GM18526 (cell line): ENCODE results near the gene AGFG2.

Experiments
- POLR2A ChIP-seq: IDR thresholded peaks from 3 replicates; pipeline ENCODE4 v1.6.1; 2011; ENCODE audit not compliant: insufficient read length; ENCODE audit errors: extremely low read depth

The AGFG2 gene

GRCh38 chr7:100516135-100516812, 22.7 kb upstream of the AGFG2 start:
- TF ChIP-seq POLR2A, result no peak

GRCh38 chr7:100517305-100517704, 21.7 kb upstream of the AGFG2 start:
- TF ChIP-seq POLR2A, result no peak

- no peak for TF ChIP-seq POLR2A
These were observed 19.4 kb upstream of the AGFG2 start for GRCh38 chr7:100519580-100519979.

- no peak for TF ChIP-seq POLR2A
These were observed 18.9 kb upstream of the AGFG2 start for GRCh38 chr7:100520138-100520537.

GRCh38 chr7:100521076-100521475, 17.9 kb upstream of the AGFG2 start:
- TF ChIP-seq POLR2A, result no peak

- no peak for TF ChIP-seq POLR2A
These were observed 6.6 kb upstream of the AGFG2 start for GRCh38 chr7:100532165-100533022.

- TF ChIP-seq POLR2A, result no peak
These were observed 702 bp upstream of the AGFG2 start for GRCh38 chr7:100538348-100538653.

- no peak for TF ChIP-seq POLR2A
These were observed 518 bp downstream of the AGFG2 start for GRCh38 chr7:100539436-100540006.

GRCh38 chr7:100540073-100540723, 1.2 kb downstream of the AGFG2 start:
- no peak for TF ChIP-seq POLR2A

GRCh38 chr7:100543586-100543985, 4.6 kb downstream of the AGFG2 start:
- TF ChIP-seq POLR2A, result no peak

- TF ChIP-seq POLR2A, result no peak
These were observed 5.4 kb downstream of the AGFG2 start for GRCh38 chr7:100544386-100544785.

GRCh38 chr7:100544967-100545359, 6.0 kb downstream of the AGFG2 start:
- no peak for TF ChIP-seq POLR2A

GRCh38 chr7:100545360-100546128, 6.5 kb downstream of the AGFG2 start:
- TF ChIP-seq POLR2A, result no peak

- TF ChIP-seq POLR2A, result no peak
These were observed 7.3 kb downstream of the AGFG2 start for GRCh38 chr7:100546129-100546925.

GRCh38 chr7:100546926-100547800, 8.2 kb downstream of the AGFG2 start:
- TF ChIP-seq POLR2A, result no peak
